Measurements from ENCODE around the gene KRT6A.

Gene KRT6A

DNA sequence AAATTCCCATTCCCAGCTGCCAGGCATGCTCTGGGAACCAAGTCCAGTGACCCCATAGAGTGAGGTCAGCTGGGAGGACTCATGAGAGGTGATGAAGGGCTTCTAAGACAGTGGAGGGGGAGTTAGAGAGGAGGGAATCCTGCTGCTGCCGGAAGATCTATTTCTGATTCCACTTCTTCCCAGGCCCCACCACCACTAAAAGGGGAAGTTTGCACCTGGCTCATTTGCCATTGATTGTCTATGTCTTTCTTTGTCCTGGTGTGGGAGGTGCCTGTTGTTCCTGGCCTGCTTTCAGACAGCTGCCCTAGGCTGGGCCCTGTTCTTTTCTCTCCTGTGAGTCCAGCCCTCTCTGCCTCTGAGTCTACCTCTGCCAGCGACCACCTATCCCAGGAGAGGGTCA lies 3.0 kb upstream of the KRT6A start (continued):
- TF ChIP-seq, protein P1, sequence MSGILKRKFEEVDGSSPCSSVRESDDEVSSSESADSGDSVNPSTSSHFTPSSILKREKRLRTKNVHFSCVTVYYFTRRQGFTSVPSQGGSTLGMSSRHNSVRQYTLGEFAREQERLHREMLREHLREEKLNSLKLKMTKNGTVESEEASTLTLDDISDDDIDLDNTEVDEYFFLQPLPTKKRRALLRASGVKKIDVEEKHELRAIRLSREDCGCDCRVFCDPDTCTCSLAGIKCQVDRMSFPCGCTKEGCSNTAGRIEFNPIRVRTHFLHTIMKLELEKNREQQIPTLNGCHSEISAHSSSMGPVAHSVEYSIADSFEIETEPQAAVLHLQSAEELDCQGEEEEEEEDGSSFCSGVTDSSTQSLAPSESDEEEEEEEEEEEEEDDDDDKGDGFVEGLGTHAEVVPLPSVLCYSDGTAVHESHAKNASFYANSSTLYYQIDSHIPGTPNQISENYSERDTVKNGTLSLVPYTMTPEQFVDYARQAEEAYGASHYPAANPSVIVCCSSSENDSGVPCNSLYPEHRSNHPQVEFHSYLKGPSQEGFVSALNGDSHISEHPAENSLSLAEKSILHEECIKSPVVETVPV (CRISPR knock-in tag; IDR thresholded peaks at IDR 0.05) = no peak

DNA sequence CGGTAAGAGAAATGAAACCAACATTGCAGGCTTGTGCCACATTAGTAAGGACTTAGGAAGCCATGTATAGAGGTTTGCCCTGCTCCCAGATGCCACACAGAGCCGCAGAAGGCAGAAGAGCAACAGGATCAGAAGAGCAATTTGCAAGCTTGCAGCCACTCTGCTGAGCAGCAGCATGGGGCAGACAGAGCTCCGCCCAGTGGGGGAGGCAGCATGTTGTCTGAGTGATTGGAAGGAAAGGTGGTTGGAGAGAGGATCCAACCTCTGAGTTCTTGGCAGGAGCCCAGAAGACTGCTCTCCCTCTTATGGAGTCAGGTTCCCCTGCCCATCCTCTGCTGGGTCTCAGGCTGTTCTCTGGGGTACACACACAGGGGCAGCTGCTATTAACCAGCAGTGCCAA lies 2.3 kb upstream of the KRT6A start:
- ATAC-seq = no peak
- TF ChIP-seq, protein P2, sequence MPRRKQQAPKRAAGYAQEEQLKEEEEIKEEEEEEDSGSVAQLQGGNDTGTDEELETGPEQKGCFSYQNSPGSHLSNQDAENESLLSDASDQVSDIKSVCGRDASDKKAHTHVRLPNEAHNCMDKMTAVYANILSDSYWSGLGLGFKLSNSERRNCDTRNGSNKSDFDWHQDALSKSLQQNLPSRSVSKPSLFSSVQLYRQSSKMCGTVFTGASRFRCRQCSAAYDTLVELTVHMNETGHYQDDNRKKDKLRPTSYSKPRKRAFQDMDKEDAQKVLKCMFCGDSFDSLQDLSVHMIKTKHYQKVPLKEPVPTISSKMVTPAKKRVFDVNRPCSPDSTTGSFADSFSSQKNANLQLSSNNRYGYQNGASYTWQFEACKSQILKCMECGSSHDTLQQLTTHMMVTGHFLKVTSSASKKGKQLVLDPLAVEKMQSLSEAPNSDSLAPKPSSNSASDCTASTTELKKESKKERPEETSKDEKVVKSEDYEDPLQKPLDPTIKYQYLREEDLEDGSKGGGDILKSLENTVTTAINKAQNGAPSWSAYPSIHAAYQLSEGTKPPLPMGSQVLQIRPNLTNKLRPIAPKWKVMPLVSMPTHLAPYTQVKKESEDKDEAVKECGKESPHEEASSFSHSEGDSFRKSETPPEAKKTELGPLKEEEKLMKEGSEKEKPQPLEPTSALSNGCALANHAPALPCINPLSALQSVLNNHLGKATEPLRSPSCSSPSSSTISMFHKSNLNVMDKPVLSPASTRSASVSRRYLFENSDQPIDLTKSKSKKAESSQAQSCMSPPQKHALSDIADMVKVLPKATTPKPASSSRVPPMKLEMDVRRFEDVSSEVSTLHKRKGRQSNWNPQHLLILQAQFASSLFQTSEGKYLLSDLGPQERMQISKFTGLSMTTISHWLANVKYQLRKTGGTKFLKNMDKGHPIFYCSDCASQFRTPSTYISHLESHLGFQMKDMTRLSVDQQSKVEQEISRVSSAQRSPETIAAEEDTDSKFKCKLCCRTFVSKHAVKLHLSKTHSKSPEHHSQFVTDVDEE (CRISPR knock-in tag; IDR thresholded peaks at IDR 0.05) = no peak
- TF ChIP-seq RARB (CRISPR knock-in tag; IDR thresholded peaks at IDR 0.05) (no peak), ZC3H10 (CRISPR knock-in tag; IDR thresholded peaks at IDR 0.05) (no peak), TCF4 (CRISPR knock-in tag; IDR thresholded peaks at IDR 0.05; ENCODE audit: borderline replicate concordance) (no peak), GLIS3 (CRISPR knock-in tag; IDR thresholded peaks at IDR 0.05) (no peak), BACH2 (CRISPR knock-in tag; IDR thresholded peaks at IDR 0.05; ENCODE audit: borderline replicate concordance) (no peak), ZNF8 (CRISPR knock-in tag; IDR thresholded peaks at IDR 0.05) (no peak), OSR1 (CRISPR knock-in tag; IDR thresholded peaks at IDR 0.05) (no peak), ZNF70 (CRISPR knock-in tag; IDR thresholded peaks at IDR 0.05) (no peak), ZFP3 (CRISPR knock-in tag; IDR thresholded peaks at IDR 0.05) (no peak), TOX (CRISPR knock-in tag; IDR thresholded peaks at IDR 0.05; ENCODE audit: borderline replicate concordance) (no peak), ZFP30 (CRISPR knock-in tag; IDR thresholded peaks at IDR 0.05) (no peak), ARNTL (CRISPR knock-in tag; IDR thresholded peaks at IDR 0.05; ENCODE audit: borderline replicate concordance, low read depth) (no peak), SNAI2 (CRISPR knock-in tag; IDR thresholded peaks at IDR 0.05) (no peak), ISL1 (CRISPR knock-in tag; IDR thresholded peaks at IDR 0.05) (no peak), CSDC2 (CRISPR knock-in tag; IDR thresholded peaks at IDR 0.05) (no peak)
- TF ChIP-seq, protein P3, sequence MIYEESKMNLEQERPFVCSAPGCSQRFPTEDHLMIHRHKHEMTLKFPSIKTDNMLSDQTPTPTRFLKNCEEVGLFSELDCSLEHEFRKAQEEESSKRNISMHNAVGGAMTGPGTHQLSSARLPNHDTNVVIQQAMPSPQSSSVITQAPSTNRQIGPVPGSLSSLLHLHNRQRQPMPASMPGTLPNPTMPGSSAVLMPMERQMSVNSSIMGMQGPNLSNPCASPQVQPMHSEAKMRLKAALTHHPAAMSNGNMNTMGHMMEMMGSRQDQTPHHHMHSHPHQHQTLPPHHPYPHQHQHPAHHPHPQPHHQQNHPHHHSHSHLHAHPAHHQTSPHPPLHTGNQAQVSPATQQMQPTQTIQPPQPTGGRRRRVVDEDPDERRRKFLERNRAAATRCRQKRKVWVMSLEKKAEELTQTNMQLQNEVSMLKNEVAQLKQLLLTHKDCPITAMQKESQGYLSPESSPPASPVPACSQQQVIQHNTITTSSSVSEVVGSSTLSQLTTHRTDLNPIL (CRISPR knock-in tag; IDR thresholded peaks at IDR 0.05; ENCODE audit: low read depth) = no peak
- TF ChIP-seq, protein P4, sequence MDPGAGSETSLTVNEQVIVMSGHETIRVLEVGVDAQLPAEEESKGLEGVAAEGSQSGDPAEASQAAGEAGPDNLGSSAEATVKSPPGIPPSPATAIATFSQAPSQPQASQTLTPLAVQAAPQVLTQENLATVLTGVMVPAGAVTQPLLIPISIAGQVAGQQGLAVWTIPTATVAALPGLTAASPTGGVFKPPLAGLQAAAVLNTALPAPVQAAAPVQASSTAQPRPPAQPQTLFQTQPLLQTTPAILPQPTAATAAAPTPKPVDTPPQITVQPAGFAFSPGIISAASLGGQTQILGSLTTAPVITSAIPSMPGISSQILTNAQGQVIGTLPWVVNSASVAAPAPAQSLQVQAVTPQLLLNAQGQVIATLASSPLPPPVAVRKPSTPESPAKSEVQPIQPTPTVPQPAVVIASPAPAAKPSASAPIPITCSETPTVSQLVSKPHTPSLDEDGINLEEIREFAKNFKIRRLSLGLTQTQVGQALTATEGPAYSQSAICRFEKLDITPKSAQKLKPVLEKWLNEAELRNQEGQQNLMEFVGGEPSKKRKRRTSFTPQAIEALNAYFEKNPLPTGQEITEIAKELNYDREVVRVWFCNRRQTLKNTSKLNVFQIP (CRISPR knock-in tag; IDR thresholded peaks at IDR 0.05; ENCODE audit: borderline replicate concordance, low read depth) = no peak
- TF ChIP-seq, protein P1 (CRISPR knock-in tag; IDR thresholded peaks at IDR 0.05) = no peak
- TF ChIP-seq, protein P5, sequence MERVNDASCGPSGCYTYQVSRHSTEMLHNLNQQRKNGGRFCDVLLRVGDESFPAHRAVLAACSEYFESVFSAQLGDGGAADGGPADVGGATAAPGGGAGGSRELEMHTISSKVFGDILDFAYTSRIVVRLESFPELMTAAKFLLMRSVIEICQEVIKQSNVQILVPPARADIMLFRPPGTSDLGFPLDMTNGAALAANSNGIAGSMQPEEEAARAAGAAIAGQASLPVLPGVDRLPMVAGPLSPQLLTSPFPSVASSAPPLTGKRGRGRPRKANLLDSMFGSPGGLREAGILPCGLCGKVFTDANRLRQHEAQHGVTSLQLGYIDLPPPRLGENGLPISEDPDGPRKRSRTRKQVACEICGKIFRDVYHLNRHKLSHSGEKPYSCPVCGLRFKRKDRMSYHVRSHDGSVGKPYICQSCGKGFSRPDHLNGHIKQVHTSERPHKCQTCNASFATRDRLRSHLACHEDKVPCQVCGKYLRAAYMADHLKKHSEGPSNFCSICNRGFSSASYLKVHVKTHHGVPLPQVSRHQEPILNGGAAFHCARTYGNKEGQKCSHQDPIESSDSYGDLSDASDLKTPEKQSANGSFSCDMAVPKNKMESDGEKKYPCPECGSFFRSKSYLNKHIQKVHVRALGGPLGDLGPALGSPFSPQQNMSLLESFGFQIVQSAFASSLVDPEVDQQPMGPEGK (CRISPR knock-in tag; IDR thresholded peaks at IDR 0.05; ENCODE audit: borderline replicate concordance) = no peak

DNA sequence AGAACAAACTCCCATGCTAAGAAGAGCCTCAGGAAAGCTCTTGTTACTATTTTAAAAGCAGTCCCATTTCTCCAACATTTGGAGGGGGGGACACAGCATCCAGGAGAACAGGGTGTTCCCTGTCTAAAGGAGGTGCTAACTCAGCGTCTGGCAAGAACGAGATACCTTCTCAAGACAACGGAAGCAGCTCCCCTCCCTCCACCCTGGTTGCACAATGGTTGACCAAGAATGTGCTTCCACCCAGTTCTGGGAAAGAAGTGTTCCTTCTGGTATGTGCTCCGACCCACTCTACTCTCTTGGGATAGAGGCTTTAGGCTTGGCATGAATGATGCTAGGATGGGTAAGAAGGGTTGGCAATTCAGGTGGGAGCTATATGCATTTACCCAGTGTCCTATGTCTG lies 1.5 kb upstream of the KRT6A start:
- TF ChIP-seq ZFP3 (CRISPR knock-in tag; IDR thresholded peaks at IDR 0.05) (no peak), ZC3H10 (CRISPR knock-in tag; IDR thresholded peaks at IDR 0.05) (no peak), ISL1 (CRISPR knock-in tag; IDR thresholded peaks at IDR 0.05) (no peak), ZNF70 (CRISPR knock-in tag; IDR thresholded peaks at IDR 0.05) (no peak), ZNF8 (CRISPR knock-in tag; IDR thresholded peaks at IDR 0.05) (no peak), SNAI2 (CRISPR knock-in tag; IDR thresholded peaks at IDR 0.05) (no peak), TCF4 (CRISPR knock-in tag; IDR thresholded peaks at IDR 0.05; ENCODE audit: borderline replicate concordance) (no peak)
- TF ChIP-seq, protein P1 (CRISPR knock-in tag; IDR thresholded peaks at IDR 0.05) = no peak
- TF ChIP-seq, protein P4 (CRISPR knock-in tag; IDR thresholded peaks at IDR 0.05; ENCODE audit: borderline replicate concordance, low read depth) = no peak
- TF ChIP-seq, protein P5 (CRISPR knock-in tag; IDR thresholded peaks at IDR 0.05; ENCODE audit: borderline replicate concordance) = no peak
- no peak for ATAC-seq
